HepG2 (cell line): ENCODE data around the gene TBX6. TPM values are rescaled to one million over a fixed set of nuclear protein-coding genes. Genes with fewer than 3 reads are reported as not detected.

Source experiments
- IKZF5 ChIP-seq: IDR thresholded peaks from 2 replicates; pipeline ENCODE4 v1.6.1; 2018; ENCODE audit warnings: missing genetic modification reagents, mild to moderate bottlenecking, missing compliant biosample characterization
- KDM6A ChIP-seq: IDR thresholded peaks from 2 replicates; pipeline ENCODE4 v1.6.1; 2016; ENCODE audit warnings: low read depth
- MYC ChIP-seq: sonication (generic); formaldehyde crosslinking; IDR thresholded peaks from 2 replicates; pipeline ENCODE4 v1.9.0; 2021; ENCODE audit warnings: missing genetic modification reagents, borderline replicate concordance
- NCOA2 ChIP-seq: sonication (generic); formaldehyde crosslinking; IDR thresholded peaks from 2 replicates; pipeline ENCODE4 v1.8.0; 2022; ENCODE audit warnings: inconsistent platforms
- RBM22 ChIP-seq: fragments of 200-400 bp; formaldehyde crosslinking; optimal IDR thresholded peaks from 2 replicates; pipeline ENCODE3; 2017; ENCODE audit warnings: mild to moderate bottlenecking, low read length, moderate library complexity
- ZFP90 ChIP-seq: sonication (generic); formaldehyde crosslinking; IDR thresholded peaks from 2 replicates; pipeline ENCODE4 v1.8.0; 2022; ENCODE audit warnings: missing genetic modification reagents, mild to moderate bottlenecking, inconsistent platforms, borderline replicate concordance
- ZIK1 ChIP-seq: sonication (generic); formaldehyde crosslinking; IDR thresholded peaks from 2 replicates; pipeline ENCODE4 v1.5.0; 2020; ENCODE audit warnings: mild to moderate bottlenecking, low read depth, missing genetic modification reagents, borderline replicate concordance
- ZNF143 ChIP-seq: sonication (generic); formaldehyde crosslinking; IDR thresholded peaks from 2 replicates; pipeline ENCODE4 v1.4.0; 2020; ENCODE audit warnings: missing genetic modification reagents
- ZNF282 ChIP-seq: fragments of 450-650 bp; IDR thresholded peaks from 2 replicates; pipeline ENCODE4 v1.6.1; 2018; ENCODE audit not compliant: partially characterized antibody
- ZNF713 ChIP-seq: sonication (generic); formaldehyde crosslinking; IDR thresholded peaks from 2 replicates; pipeline ENCODE4 v1.4.0; 2020; ENCODE audit warnings: mild to moderate bottlenecking, missing genetic modification reagents
- ZNF747 ChIP-seq: sonication (generic); formaldehyde crosslinking; IDR thresholded peaks from 2 replicates; pipeline ENCODE4 v1.8.1; 2023; ENCODE audit warnings: missing genetic modification reagents, mild to moderate bottlenecking, borderline replicate concordance
- ZNF782 ChIP-seq: sonication (generic); formaldehyde crosslinking; IDR thresholded peaks from 2 replicates; pipeline ENCODE4 v1.4.0; 2020; ENCODE audit warnings: missing genetic modification reagents, mild to moderate bottlenecking, borderline replicate concordance
- polyA plus RNA-seq, 8 experiments: library from polyadenylated mRNA; depleted of rRNA in 3 of 8; stranded (reverse) in 7 of 8; unstranded in 1 of 8; fragments of >200 nt; fragmentation: Illumina TruSeq in 4 of 8; extraction: Trizol in 4 of 8; gene quantifications; 2 replicates each; pipeline versions ENCODE4 v1.2.1 to v1.2.3, GENCODE V29; 2011 to 2016; ENCODE audit warnings: low read depth in 4 of 8, missing spikeins in 1 of 8, mixed read lengths in 1 of 8; ENCODE audit not compliant: insufficient read depth in 1 of 8
- total RNA-seq, 5 experiments: library from RNA; depleted of rRNA; stranded (reverse); fragments of >200 nt; fragmentation: Illumina TruSeq; extraction: Trizol; gene quantifications; 2 replicates each; pipeline ENCODE4 v1.2.3, GENCODE V29; 2016; ENCODE audit warnings: low read depth in 1 of 5
- TF ChIP-seq, protein P1 (sequence below): sonication (generic); formaldehyde crosslinking; IDR thresholded peaks from 2 replicates; pipeline ENCODE4 v1.4.0; 2020; ENCODE audit warnings: mild to moderate bottlenecking, missing genetic modification reagents
- TF ChIP-seq, protein P2 (sequence below): sonication (generic); formaldehyde crosslinking; IDR thresholded peaks from 2 replicates; pipeline ENCODE4 v1.5.0; 2020; ENCODE audit warnings: missing genetic modification reagents, mild to moderate bottlenecking, borderline replicate concordance
- TF ChIP-seq, protein P3 (sequence below): sonication (generic); formaldehyde crosslinking; IDR thresholded peaks from 2 replicates; pipeline ENCODE4 v1.8.0; 2022; ENCODE audit warnings: mild to moderate bottlenecking, missing genetic modification reagents, moderate library complexity
- TF ChIP-seq, protein P4 (sequence below): sonication (generic); formaldehyde crosslinking; IDR thresholded peaks from 2 replicates; pipeline ENCODE4 v1.5.1; 2020; ENCODE audit warnings: mild to moderate bottlenecking, missing genetic modification reagents, moderate library complexity
- TF ChIP-seq, protein P5 (sequence below): IDR thresholded peaks from 2 replicates; pipeline ENCODE4 v1.6.1; 2016

The TBX6 gene
- total and polyA plus RNA-seq, 2 of the 13 experiments (the other 11 are each of a cell fraction or from before 2014, with no cell fraction given): 0.24 to 0.42 TPM

DNA sequence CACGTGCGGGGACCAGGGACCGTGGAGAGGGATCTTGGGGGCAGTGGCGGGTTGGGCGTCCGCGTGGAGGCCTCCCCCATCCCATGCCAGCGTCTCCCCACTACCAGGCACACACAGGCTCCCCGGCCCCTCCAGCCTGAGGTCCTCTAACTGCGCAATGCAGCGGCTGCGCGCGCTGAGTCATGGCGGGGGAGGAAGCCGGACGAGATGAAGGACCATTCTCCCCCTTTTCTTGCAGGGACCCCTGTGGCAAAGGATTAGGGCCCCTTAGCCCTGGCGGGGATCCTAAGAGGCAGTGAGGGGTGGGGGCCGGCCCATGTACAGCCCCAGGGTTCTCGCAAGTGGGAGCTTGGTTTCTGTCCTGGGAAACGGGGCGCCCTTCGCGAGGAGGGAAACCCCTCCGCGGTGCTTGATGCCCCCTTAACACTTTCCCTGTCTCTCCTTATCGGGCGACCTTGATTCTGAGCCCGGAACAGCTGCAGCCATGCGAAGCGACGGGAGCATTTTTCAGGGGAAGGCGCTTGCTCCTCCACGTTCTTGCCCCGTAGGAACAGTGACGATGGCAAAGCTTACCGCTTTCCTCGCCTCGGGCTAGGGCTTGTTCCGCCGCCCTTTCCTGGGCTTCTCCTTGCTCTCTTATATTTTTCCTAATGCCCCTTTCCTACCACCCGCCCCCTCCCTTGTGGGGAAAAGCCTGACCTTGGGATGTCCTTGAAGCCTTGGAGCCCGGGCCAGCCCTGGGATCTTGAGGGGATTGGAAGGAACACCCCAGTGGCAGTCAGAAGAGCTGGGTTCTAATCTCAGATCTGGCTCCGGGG is 25.6 kb downstream of the TBX6 start (continued):
- TF ChIP-seq, protein P1, sequence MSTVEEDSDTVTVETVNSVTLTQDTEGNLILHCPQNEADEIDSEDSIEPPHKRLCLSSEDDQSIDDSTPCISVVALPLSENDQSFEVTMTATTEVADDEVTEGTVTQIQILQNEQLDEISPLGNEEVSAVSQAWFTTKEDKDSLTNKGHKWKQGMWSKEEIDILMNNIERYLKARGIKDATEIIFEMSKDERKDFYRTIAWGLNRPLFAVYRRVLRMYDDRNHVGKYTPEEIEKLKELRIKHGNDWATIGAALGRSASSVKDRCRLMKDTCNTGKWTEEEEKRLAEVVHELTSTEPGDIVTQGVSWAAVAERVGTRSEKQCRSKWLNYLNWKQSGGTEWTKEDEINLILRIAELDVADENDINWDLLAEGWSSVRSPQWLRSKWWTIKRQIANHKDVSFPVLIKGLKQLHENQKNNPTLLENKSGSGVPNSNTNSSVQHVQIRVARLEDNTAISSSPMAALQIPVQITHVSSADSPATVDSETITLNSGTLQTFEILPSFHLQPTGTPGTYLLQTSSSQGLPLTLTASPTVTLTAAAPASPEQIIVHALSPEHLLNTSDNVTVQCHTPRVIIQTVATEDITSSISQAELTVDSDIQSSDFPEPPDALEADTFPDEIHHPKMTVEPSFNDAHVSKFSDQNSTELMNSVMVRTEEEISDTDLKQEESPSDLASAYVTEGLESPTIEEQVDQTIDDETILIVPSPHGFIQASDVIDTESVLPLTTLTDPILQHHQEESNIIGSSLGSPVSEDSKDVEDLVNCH: no peak
- no peak for TF ChIP-seq RBM22
- no peak for TF ChIP-seq MYC
- 0 out of 2 replicates have a peak, but pooled peaks have one; percentile 3 for TF ChIP-seq ZNF143 (CRISPR knock-in tag)
- TF ChIP-seq, protein P2, sequence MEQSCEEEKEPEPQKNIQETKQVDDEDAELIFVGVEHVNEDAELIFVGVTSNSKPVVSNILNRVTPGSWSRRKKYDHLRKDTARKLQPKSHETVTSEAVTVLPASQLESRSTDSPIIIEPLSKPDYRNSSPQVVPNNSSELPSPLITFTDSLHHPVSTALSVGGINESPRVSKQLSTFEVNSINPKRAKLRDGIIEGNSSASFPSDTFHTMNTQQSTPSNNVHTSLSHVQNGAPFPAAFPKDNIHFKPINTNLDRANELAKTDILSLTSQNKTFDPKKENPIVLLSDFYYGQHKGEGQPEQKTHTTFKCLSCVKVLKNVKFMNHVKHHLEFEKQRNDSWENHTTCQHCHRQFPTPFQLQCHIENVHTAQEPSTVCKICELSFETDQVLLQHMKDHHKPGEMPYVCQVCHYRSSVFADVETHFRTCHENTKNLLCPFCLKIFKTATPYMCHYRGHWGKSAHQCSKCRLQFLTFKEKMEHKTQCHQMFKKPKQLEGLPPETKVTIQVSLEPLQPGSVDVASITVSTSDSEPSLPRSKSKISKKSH (CRISPR knock-in tag): no peak; the same call in 1 of the 2 replicates
- TF ChIP-seq ZNF282: no peak
- TF ChIP-seq KDM6A: no peak
- TF ChIP-seq NCOA2 (CRISPR knock-in tag): no peak
- TF ChIP-seq, protein P3, sequence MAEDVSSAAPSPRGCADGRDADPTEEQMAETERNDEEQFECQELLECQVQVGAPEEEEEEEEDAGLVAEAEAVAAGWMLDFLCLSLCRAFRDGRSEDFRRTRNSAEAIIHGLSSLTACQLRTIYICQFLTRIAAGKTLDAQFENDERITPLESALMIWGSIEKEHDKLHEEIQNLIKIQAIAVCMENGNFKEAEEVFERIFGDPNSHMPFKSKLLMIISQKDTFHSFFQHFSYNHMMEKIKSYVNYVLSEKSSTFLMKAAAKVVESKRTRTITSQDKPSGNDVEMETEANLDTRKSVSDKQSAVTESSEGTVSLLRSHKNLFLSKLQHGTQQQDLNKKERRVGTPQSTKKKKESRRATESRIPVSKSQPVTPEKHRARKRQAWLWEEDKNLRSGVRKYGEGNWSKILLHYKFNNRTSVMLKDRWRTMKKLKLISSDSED (CRISPR knock-in tag): no peak
- peak; percentile 17; the same call in 1 of the 2 replicates for TF ChIP-seq ZIK1
- no peak for TF ChIP-seq ZNF713 (CRISPR knock-in tag)
- TF ChIP-seq IKZF5: no peak
- TF ChIP-seq ZNF747 (CRISPR knock-in tag): no peak
- no peak for TF ChIP-seq ZFP90 (CRISPR knock-in tag)
- peak; percentile 47; the same call in 1 of the 2 replicates for TF ChIP-seq ZNF782
- TF ChIP-seq, protein P4, sequence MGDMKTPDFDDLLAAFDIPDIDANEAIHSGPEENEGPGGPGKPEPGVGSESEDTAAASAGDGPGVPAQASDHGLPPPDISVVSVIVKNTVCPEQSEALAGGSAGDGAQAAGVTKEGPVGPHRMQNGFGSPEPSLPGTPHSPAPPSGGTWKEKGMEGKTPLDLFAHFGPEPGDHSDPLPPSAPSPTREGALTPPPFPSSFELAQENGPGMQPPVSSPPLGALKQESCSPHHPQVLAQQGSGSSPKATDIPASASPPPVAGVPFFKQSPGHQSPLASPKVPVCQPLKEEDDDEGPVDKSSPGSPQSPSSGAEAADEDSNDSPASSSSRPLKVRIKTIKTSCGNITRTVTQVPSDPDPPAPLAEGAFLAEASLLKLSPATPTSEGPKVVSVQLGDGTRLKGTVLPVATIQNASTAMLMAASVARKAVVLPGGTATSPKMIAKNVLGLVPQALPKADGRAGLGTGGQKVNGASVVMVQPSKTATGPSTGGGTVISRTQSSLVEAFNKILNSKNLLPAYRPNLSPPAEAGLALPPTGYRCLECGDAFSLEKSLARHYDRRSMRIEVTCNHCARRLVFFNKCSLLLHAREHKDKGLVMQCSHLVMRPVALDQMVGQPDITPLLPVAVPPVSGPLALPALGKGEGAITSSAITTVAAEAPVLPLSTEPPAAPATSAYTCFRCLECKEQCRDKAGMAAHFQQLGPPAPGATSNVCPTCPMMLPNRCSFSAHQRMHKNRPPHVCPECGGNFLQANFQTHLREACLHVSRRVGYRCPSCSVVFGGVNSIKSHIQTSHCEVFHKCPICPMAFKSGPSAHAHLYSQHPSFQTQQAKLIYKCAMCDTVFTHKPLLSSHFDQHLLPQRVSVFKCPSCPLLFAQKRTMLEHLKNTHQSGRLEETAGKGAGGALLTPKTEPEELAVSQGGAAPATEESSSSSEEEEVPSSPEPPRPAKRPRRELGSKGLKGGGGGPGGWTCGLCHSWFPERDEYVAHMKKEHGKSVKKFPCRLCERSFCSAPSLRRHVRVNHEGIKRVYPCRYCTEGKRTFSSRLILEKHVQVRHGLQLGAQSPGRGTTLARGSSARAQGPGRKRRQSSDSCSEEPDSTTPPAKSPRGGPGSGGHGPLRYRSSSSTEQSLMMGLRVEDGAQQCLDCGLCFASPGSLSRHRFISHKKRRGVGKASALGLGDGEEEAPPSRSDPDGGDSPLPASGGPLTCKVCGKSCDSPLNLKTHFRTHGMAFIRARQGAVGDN (CRISPR knock-in tag): no peak
- TF ChIP-seq, protein P5, sequence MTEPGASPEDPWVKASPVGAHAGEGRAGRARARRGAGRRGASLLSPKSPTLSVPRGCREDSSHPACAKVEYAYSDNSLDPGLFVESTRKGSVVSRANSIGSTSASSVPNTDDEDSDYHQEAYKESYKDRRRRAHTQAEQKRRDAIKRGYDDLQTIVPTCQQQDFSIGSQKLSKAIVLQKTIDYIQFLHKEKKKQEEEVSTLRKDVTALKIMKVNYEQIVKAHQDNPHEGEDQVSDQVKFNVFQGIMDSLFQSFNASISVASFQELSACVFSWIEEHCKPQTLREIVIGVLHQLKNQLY (CRISPR knock-in tag): peak; percentile 16; the same call in 1 of the 2 replicates
